Activated T-helper 2 cell treated with anti-CD3 and anti-CD28 coated beads, Interferon-gamma antibody, Interleukin-2, Interleukin-4, amounts not matched to agents 10 μg/mL and 5 μg/mL and 100 μg/mL, durations not matched to agents 14 hours and 24 hours and 36 hours (primary cell): ENCODE results near the gene PPIG. TPM values are rescaled to one million over a fixed set of nuclear protein-coding genes. Genes with fewer than 3 reads are reported as not detected.
"Not testable (repeated sequence)": the region's sequence is repeated elsewhere in the genome, so short reads cannot be mapped to it uniquely, and the experiment has no call there.

Experiments used
- DNase-seq: peaks from one replicate; pipeline ENCODE4 v3.0.0; 2021; ENCODE audit warnings: low spot score
- H3K27ac Mint-ChIP-seq: one replicate; pipeline ENCODE4 v1.8.0; 2021; ENCODE audit warnings: mixed read lengths
- H3K27me3 Mint-ChIP-seq: one replicate; pipeline ENCODE4 v1.8.0; 2021; ENCODE audit warnings: low read depth, mixed read lengths
- H3K36me3 Mint-ChIP-seq: one replicate; pipeline ENCODE4 v1.8.0; 2021; ENCODE audit warnings: low read depth, mixed read lengths
- H3K4me1 Mint-ChIP-seq: one replicate; pipeline ENCODE4 v1.8.0; 2021; ENCODE audit warnings: low read depth, mixed read lengths
- H3K4me3 Mint-ChIP-seq: one replicate; pipeline ENCODE4 v1.8.0; 2021; ENCODE audit warnings: low read depth, mild to moderate bottlenecking, moderate library complexity, mixed read lengths
- H3K9me3 Mint-ChIP-seq: one replicate; pipeline ENCODE4 v1.8.0; 2021; ENCODE audit warnings: mixed read lengths
- intact Hi-C: fragments of 100-400 bp; cut with micrococcal nuclease; formaldehyde crosslinking; loops from one replicate; pipeline ENCODE4 v1.15.1; 2023
- total RNA-seq: library from RNA; stranded (reverse); gene quantifications from 2 replicates; pipeline ENCODE4 v1.2.3, GENCODE V29; 2022

The PPIG gene
- total RNA-seq: 57.5 and 57.6 TPM in 2 replicates

DNA sequence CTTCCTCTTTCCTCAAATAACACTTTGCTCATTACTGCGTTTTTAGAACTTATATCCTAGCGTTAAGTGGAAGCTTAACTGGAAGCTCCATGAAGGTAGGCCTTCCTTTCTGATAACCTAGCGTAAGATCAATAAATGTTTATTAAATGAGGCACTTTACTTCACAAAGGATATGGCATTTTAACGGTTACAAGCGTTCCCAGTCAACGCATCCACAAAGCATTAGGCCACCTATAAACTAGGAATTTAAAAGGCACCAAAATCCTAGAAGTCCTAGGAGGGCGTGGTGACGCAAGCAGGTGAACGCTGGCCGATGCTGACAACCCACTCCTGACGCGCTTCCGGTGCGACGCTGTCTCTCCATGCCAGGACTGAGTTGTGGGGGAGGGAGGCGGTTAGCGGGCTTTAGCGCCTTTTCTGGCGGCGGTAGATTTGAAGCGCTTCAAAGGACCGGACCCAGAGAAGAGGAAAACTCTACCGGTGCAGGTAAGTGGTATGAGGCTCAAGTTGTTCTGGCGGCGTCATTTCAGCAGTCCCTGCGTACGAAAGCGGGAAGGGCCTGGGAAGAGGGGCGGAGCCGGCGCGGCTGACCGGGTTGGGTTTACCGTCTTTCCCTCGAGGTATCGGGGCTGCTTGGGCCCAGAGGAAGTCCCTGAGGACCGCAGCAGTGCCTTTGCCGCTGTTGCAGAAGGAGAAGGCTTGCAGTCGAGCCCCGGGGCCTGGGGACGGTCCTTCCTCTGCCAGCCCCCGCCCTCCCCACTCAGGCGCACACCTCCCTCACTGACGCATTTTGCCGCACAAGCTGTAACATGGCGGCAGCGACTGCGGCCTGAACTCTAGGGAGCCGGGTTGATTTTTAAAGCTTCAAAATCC, at the start of gene PPIG:
Gene PPIG, plus strand, starts transcription at position 347 of the 873 bp plus-strand sequence. CDS start 19,691 bp downstream, outside the sequence.
- Mint-ChIP-seq H3K4me3 (peak within 1 kb of the TSS; percentile 98), H3K36me3 (peaks cover 21% of the 10 kb centered on the region), H3K9me3 (peaks cover 18% of the 10 kb centered on the region), H3K4me1 (peaks cover 19% of the 10 kb centered on the region), H3K27me3 (peaks cover 2% of the 10 kb centered on the region), H3K27ac (peak within 1 kb of the TSS; percentile 99)
- intact Hi-C loops: loop anchor here (1.0 kb wide), 2 partner anchors 11 to 110 kb away; partner anchors contain the start of genes CFAP210, FASTKD1 and PHOSPHO2
- DNase-seq: peak; percentile 79

DNA sequence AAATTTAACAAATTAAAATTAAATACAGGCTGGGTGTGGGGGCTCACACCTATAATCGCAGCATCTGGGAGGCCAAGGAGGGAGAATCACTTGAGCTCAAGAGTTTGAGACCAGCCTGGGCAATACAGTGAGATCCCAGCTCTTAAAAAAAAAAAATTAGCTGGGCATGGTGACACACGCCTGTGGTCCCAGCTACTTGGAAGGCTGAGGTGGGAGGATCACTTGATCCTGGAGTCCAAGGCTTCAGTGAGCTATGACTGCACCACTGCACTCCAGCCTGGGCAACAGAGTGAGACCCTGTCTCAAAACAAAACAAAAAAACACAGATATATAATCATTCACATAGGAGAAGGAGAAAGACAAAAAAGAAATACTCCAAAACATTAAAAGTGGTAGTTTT, 44.7 kb upstream of the PPIG start:
- H3K9me3 Mint-ChIP-seq, intact Hi-C loops, H3K4me1 Mint-ChIP-seq, H3K4me3 Mint-ChIP-seq, H3K27me3 Mint-ChIP-seq, H3K27ac Mint-ChIP-seq, DNase-seq: not testable (repeated sequence)
- H3K36me3 Mint-ChIP-seq: peaks cover 39% of the 10 kb centered on the region

GRCh38 chr2:169540146-169540545, 44.0 kb upstream of the PPIG start:
- peaks cover 39% of the 10 kb centered on the region for H3K36me3 Mint-ChIP-seq
- no peak overlapping the region for H3K27ac Mint-ChIP-seq
- H3K4me3 Mint-ChIP-seq: no peak overlapping the region
- no peaks in the 10 kb centered on the region for H3K9me3 Mint-ChIP-seq
- H3K4me1 Mint-ChIP-seq: no peaks in the 10 kb centered on the region
- intact Hi-C loops: no loop called here
- no peaks in the 10 kb centered on the region for H3K27me3 Mint-ChIP-seq
- DNase-seq: no peak

DNA sequence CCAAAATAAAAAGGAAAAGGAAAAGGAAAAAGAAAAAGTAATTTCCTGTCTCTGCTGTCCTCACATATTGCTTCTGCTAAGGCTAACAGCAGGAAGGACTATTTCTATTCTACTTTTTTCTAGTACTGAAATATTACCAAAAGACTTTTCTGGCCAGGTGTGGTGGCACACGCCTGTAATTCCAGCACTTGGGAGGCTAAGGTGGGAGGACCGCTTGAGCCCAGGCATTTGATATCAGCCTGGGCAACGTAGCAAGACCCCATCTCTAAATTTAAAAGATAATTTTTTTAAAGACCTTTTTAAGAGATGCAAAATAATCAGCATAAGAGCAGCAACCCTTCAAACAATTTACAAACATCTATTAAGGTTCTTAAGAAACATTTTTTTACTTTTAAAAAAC, 41.7 kb upstream of the PPIG start:
- intact Hi-C loops: no loop called here
- Mint-ChIP-seq H3K4me1 (peaks cover 7% of the 10 kb centered on the region), H3K4me3 (no peak overlapping the region), H3K27me3 (no peaks in the 10 kb centered on the region), H3K27ac (no peak overlapping the region), H3K9me3 (no peaks in the 10 kb centered on the region), H3K36me3 (peaks cover 45% of the 10 kb centered on the region)
- DNase-seq: no peak

GRCh38 chr2:169546756-169547155, 37.4 kb upstream of the PPIG start:
- Mint-ChIP-seq H3K27me3 (no peaks in the 10 kb centered on the region), H3K36me3 (peaks cover 44% of the 10 kb centered on the region)

DNA sequence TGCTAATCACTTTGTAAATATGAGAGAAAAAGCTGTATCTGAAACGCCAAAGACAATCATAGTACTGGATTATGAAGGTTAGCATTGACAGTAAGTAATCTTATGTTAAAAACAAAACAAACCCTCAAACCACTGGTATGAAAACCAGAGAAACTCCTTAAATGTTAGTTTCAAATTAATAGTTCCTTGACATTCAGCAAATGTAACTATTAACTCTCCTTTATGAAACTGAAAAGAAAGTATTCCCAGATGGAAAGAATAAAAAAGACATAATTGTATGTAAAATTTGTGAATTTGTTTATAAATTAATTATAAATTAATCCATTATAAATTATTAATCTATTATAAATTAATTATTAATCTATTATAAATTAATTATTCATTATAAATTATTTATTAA, 22.8 kb upstream of the PPIG start:
- Mint-ChIP-seq H3K4me3 (no peak overlapping the region), H3K36me3 (peaks cover 45% of the 10 kb centered on the region), H3K4me1 (no peaks in the 10 kb centered on the region), H3K27ac (no peak overlapping the region), H3K9me3 (no peaks in the 10 kb centered on the region), H3K27me3 (no peaks in the 10 kb centered on the region)
- no peak for DNase-seq
- intact Hi-C loops: loop anchor here (2.0 to 5.0 kb wide), 2 partner anchors 91 to 589 kb away; no protein-coding TSS in a partner anchor

More at GRCh38 chr2:169546756-169547155, 37.4 kb upstream of the PPIG start:
- intact Hi-C loops: no loop called here
- H3K27ac Mint-ChIP-seq: no peak overlapping the region
- no peak for DNase-seq
- H3K4me1 Mint-ChIP-seq: peaks cover 7% of the 10 kb centered on the region
- no peaks in the 10 kb centered on the region for H3K9me3 Mint-ChIP-seq
- no peak overlapping the region for H3K4me3 Mint-ChIP-seq

DNA sequence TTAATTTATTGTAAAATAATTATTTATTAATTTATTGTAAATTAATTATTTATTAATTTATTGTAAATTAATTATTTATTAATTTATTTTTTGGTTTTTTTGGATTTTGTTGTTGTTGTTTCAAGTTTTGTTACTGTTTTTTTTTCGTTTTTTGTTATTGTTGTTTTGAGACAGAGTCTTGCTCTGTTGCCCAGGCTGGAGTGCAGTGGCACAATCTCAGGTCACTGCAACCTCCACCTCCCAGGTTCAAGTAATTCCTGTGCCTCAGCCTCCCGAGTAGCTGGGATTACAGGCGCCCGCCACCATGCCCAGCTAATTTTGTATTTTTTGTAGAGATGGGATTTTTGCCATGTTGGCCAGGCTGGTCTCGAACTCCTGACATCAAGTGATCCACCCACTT, 22.1 kb upstream of the PPIG start:
- peaks cover 39% of the 10 kb centered on the region for H3K36me3 Mint-ChIP-seq
- H3K4me1 Mint-ChIP-seq, H3K9me3 Mint-ChIP-seq, H3K27ac Mint-ChIP-seq, DNase-seq, H3K27me3 Mint-ChIP-seq, H3K4me3 Mint-ChIP-seq: not testable (repeated sequence)
- intact Hi-C loops: loop anchor here (5.0 kb wide), 1 partner anchor 590 kb away; no protein-coding TSS in a partner anchor

- Mint-ChIP-seq H3K27ac (no peak overlapping the region), H3K9me3 (no peaks in the 10 kb centered on the region), H3K4me1 (peaks cover under 1% of the 10 kb centered on the region), H3K27me3 (no peaks in the 10 kb centered on the region), H3K4me3 (no peak overlapping the region), H3K36me3 (peaks cover 43% of the 10 kb centered on the region)
- no peak for DNase-seq
- intact Hi-C loops: loop anchor here (5.0 kb wide), 1 partner anchor 590 kb away; no protein-coding TSS in a partner anchor
These were observed 21.6 kb upstream of the PPIG start for GRCh38 chr2:169562519-169562918.

GRCh38 chr2:169565686-169566085, 18.5 kb upstream of the PPIG start:
- Mint-ChIP-seq H3K27ac (no peak overlapping the region), H3K27me3 (no peaks in the 10 kb centered on the region), H3K4me3 (no peak overlapping the region), H3K9me3 (no peaks in the 10 kb centered on the region), H3K4me1 (peaks cover 11% of the 10 kb centered on the region), H3K36me3 (peaks cover 58% of the 10 kb centered on the region)
- no peak for DNase-seq
- intact Hi-C loops: no loop called here

- H3K27ac Mint-ChIP-seq: no peak overlapping the region
- no peak overlapping the region for H3K4me3 Mint-ChIP-seq
- DNase-seq: no peak
- peaks cover 22% of the 10 kb centered on the region for H3K4me1 Mint-ChIP-seq
- H3K36me3 Mint-ChIP-seq: peaks cover 44% of the 10 kb centered on the region
- H3K27me3 Mint-ChIP-seq: no peaks in the 10 kb centered on the region
- intact Hi-C loops: loop anchor here (5.0 kb wide), 1 partner anchor 257 kb away; the partner anchor contains the start of gene UBR3
- no peaks in the 10 kb centered on the region for H3K9me3 Mint-ChIP-seq
These were observed 14.2 kb upstream of the PPIG start for GRCh38 chr2:169569948-169570347.

GRCh38 chr2:169570752-169571151, 13.4 kb upstream of the PPIG start:
- H3K36me3 Mint-ChIP-seq: peaks cover 38% of the 10 kb centered on the region
- H3K27me3 Mint-ChIP-seq, H3K9me3 Mint-ChIP-seq, DNase-seq, H3K4me3 Mint-ChIP-seq, H3K27ac Mint-ChIP-seq: not testable (repeated sequence)
- intact Hi-C loops: loop anchor here (5.0 kb wide), 1 partner anchor 257 kb away; the partner anchor contains the start of gene UBR3
- peaks cover 22% of the 10 kb centered on the region for H3K4me1 Mint-ChIP-seq

- H3K36me3 Mint-ChIP-seq: peaks cover 34% of the 10 kb centered on the region
- H3K27me3 Mint-ChIP-seq: no peaks in the 10 kb centered on the region
- intact Hi-C loops: loop anchor here (5.0 kb wide), 1 partner anchor 256 kb away; the partner anchor contains the start of gene UBR3
- no peak overlapping the region for H3K4me3 Mint-ChIP-seq
- no peaks in the 10 kb centered on the region for H3K9me3 Mint-ChIP-seq
- peaks cover 22% of the 10 kb centered on the region for H3K4me1 Mint-ChIP-seq
- DNase-seq: no peak
- H3K27ac Mint-ChIP-seq: no peak overlapping the region
These were observed 12.6 kb upstream of the PPIG start for GRCh38 chr2:169571571-169571970.

GRCh38 chr2:169572189-169572588, 12.0 kb upstream of the PPIG start:
- no peaks in the 10 kb centered on the region for H3K9me3 Mint-ChIP-seq
- H3K4me1 Mint-ChIP-seq: peaks cover 22% of the 10 kb centered on the region
- H3K36me3 Mint-ChIP-seq: peaks cover 33% of the 10 kb centered on the region
- no peak overlapping the region for H3K27ac Mint-ChIP-seq
- H3K27me3 Mint-ChIP-seq: no peaks in the 10 kb centered on the region
- intact Hi-C loops: loop anchor here (5.0 kb wide), 1 partner anchor 255 kb away; the partner anchor contains the start of gene UBR3
- no peak for DNase-seq
- no peak overlapping the region for H3K4me3 Mint-ChIP-seq
